Measurements from ENCODE around the gene SNX9. TPM values are rescaled to one million over a fixed set of nuclear protein-coding genes. Genes with fewer than 3 reads are reported as not detected.

The SNX9 gene
- polyA plus RNA-seq, 1 donor (not counting 4 experiments of a cell fraction or from before 2014, with no cell fraction given) = 37.8 TPM

DNA sequence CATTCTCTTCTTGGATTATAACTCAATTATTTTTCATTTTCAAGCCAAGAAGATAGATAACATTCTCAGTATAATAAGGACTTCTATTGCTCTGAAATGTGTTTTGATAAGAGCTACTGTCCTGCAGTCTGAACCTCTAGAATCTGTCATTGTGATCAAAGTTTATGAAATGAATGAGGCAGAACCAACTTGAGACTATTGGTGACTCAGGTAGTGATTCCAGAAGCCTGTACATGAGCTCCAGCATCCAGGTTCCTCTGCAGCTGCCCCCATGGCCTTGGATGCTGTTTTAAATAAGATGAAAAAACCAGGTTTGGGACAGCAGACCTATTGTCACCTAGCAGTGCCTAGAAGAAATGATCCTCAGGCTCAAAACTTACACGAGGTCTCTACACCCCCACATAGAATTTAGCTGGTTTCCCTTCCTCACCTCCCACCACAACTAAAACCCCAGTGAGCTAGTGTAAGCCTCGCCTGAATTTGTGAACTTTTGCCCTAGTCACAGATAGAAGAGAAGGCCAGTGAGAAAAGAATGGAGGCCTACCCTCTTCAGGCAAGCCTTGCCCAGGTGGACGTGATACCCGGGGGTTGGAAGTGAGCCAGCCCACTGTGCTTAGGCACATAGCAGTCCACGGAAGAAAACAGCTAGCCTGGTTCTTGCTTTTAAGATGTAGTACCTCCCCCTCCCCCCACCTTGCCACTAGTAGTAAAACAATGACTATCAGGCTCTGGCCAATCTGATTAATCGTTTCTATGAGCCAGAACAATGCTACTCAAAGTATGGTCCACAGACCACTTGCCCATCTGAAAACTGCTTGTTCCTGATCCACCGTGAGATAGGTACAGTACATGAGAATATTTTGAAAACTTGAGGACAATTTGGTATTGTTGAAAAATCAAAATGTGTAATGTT, 85.6 kb downstream of the SNX9 start:
- dilution Hi-C loops (cut with MboI; ENCODE audit: extremely low pct_ligation_motif_present, low sequenced_read_pairs) = no loop called here
- no peak overlapping the region for H2AFZ ChIP-seq (ENCODE audit: control insufficient read depth, low read length)
- H3K79me2 ChIP-seq (ENCODE audit: control insufficient read depth, insufficient read depth, low read length) = no peaks in the 10 kb centered on the region
- H3K4me3 ChIP-seq (ENCODE audit: control insufficient read depth in 2 of 3, extremely low read depth in 1 of 3, insufficient read depth in 2 of 3, low read depth in 1 of 3, low read length in 3 of 3) = no peak overlapping the region
- H3K27me3 ChIP-seq (ENCODE audit: control insufficient read depth, extremely low read depth, insufficient read depth, low read length) = no peaks in the 10 kb centered on the region
- H3K9ac ChIP-seq (ENCODE audit: control insufficient read depth, extremely low read depth, insufficient read depth, low read length) = no peak overlapping the region
- peaks cover 21 to 24% of the 10 kb centered on the region in 2 experiments for H3K36me3 ChIP-seq (ENCODE audit: control insufficient read depth in 2 of 2, extremely low read depth in 1 of 2, insufficient read depth in 2 of 2, low read length in 2 of 2)
- H3K4me2 ChIP-seq (ENCODE audit: control insufficient read depth, extremely low read depth, insufficient read depth, low read depth, low read length) = no peak overlapping the region
- FAIRE-seq (no peak), DNase-seq (ENCODE audit: low read depth, low spot score) (no peak)
- H4K20me1 ChIP-seq (ENCODE audit: control insufficient read depth, extremely low read depth, insufficient read depth, low read length) = no peaks in the 10 kb centered on the region
- no peak overlapping the region for H3K27ac ChIP-seq (ENCODE audit: control insufficient read depth, insufficient read depth, low read length)
- H3K9me1 ChIP-seq (ENCODE audit: control insufficient read depth, extremely low read depth, insufficient read depth, low read length) = no peaks in the 10 kb centered on the region
- H3K9me3 ChIP-seq (ENCODE audit: control insufficient read depth, low read depth, low read length) = no peaks in the 10 kb centered on the region
- H3K4me1 ChIP-seq (ENCODE audit: control insufficient read depth, extremely low read depth, insufficient read depth, low read length) = no peaks in the 10 kb centered on the region
- no peak for TF ChIP-seq EZH2 (IDR thresholded peaks at IDR 0.05; ENCODE audit: low read length)
- TF ChIP-seq, protein P1, sequence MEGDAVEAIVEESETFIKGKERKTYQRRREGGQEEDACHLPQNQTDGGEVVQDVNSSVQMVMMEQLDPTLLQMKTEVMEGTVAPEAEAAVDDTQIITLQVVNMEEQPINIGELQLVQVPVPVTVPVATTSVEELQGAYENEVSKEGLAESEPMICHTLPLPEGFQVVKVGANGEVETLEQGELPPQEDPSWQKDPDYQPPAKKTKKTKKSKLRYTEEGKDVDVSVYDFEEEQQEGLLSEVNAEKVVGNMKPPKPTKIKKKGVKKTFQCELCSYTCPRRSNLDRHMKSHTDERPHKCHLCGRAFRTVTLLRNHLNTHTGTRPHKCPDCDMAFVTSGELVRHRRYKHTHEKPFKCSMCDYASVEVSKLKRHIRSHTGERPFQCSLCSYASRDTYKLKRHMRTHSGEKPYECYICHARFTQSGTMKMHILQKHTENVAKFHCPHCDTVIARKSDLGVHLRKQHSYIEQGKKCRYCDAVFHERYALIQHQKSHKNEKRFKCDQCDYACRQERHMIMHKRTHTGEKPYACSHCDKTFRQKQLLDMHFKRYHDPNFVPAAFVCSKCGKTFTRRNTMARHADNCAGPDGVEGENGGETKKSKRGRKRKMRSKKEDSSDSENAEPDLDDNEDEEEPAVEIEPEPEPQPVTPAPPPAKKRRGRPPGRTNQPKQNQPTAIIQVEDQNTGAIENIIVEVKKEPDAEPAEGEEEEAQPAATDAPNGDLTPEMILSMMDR (optimal IDR thresholded peaks at IDR 0.05 in 1 of 3, IDR thresholded peaks at IDR 0.05 in 1 of 3, conservative IDR thresholded peaks at IDR 0.05 in 1 of 3; ENCODE audit: extremely low read depth in 1 of 3, insufficient read depth in 2 of 3, low read length in 3 of 3) = no peak

- no peaks in the 10 kb centered on the region for H3K4me1 ChIP-seq (ENCODE audit: control insufficient read depth, extremely low read depth, insufficient read depth, low read length)
- peaks cover 21 to 25% of the 10 kb centered on the region in 2 experiments for H3K36me3 ChIP-seq (ENCODE audit: control insufficient read depth in 2 of 2, extremely low read depth in 1 of 2, insufficient read depth in 2 of 2, low read length in 2 of 2)
- no peaks in the 10 kb centered on the region for H3K79me2 ChIP-seq (ENCODE audit: control insufficient read depth, insufficient read depth, low read length)
- FAIRE-seq = no peak
- no peak overlapping the region for H3K27ac ChIP-seq (ENCODE audit: control insufficient read depth, insufficient read depth, low read length)
- H3K4me2 ChIP-seq (ENCODE audit: control insufficient read depth, extremely low read depth, insufficient read depth, low read depth, low read length) = no peak overlapping the region
- no peaks in the 10 kb centered on the region for H3K9me3 ChIP-seq (ENCODE audit: control insufficient read depth, low read depth, low read length)
- H3K4me3 ChIP-seq (ENCODE audit: control insufficient read depth in 2 of 3, extremely low read depth in 1 of 3, insufficient read depth in 2 of 3, low read depth in 1 of 3, low read length in 3 of 3) = no peak overlapping the region
- TF ChIP-seq, protein P1 (optimal IDR thresholded peaks at IDR 0.05 in 1 of 3, IDR thresholded peaks at IDR 0.05 in 1 of 3, conservative IDR thresholded peaks at IDR 0.05 in 1 of 3; ENCODE audit: extremely low read depth in 1 of 3, insufficient read depth in 2 of 3, low read length in 3 of 3) = no peak
- TF ChIP-seq EZH2 (IDR thresholded peaks at IDR 0.05; ENCODE audit: low read length) = no peak
- no peaks in the 10 kb centered on the region for H4K20me1 ChIP-seq (ENCODE audit: control insufficient read depth, extremely low read depth, insufficient read depth, low read length)
- no peak overlapping the region for H2AFZ ChIP-seq (ENCODE audit: control insufficient read depth, low read length)
- H3K27me3 ChIP-seq (ENCODE audit: control insufficient read depth, extremely low read depth, insufficient read depth, low read length) = no peaks in the 10 kb centered on the region
- dilution Hi-C loops (cut with MboI; ENCODE audit: extremely low pct_ligation_motif_present, low sequenced_read_pairs) = no loop called here
- H3K9ac ChIP-seq (ENCODE audit: control insufficient read depth, extremely low read depth, insufficient read depth, low read length) = no peak overlapping the region
- no peaks in the 10 kb centered on the region for H3K9me1 ChIP-seq (ENCODE audit: control insufficient read depth, extremely low read depth, insufficient read depth, low read length)
- no peak for DNase-seq (ENCODE audit: low read depth, low spot score)
Observed at GRCh38 chr6:157909282-157909664, 86.2 kb downstream of the SNX9 start.
